ENCODE results near the gene YPEL4. TPM values are rescaled to one million over a fixed set of nuclear protein-coding genes. Genes with fewer than 3 reads are reported as not detected.

YPEL4 gene
- total RNA-seq, 1 experiment from 2014 or later = 0.32 TPM

DNA sequence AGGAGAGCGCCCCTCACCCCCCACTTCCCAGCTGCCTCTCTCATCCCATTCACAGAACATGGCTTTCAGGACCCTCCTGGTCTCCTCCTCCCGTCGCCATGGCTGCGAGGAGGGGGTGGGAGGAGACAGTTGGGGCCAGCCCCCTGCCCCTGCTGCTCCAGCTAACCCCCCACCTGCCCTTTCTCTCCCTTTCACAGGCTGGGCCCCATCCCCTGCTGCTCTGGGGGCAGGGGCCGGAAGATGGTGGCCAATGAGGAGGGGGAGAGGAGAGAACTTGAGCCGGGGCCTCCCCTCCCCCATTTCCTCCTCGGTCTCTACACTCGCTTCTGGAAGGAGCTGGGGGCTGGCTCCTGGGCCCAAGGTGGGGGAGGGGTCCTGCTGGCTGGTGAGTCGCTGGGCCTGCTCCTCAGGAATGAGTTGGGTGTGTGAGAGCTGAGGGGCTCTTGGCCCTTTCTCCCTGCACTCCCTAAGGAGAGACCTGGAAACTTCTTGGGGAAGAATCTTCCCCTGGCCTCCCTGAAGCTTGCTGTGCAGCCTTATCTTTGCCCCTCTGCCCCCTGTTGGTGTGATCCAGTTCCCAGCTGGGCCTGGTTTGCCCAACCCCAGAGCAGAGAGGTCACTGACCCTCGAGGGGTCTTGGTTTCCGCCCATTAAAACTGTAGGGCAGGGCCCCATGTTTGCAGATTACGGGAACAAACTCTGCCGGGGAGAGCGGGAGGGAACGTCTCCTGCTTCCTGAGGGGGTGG is 10.2 kb downstream of the YPEL4 start:
- H3K27me3 ChIP-seq (ENCODE audit: insufficient read depth, low read length) = no peaks in the 10 kb centered on the region; the same call in 1 of the 2 replicates
- H3K36me3 ChIP-seq (ENCODE audit: control insufficient read depth in 1 of 2, insufficient read depth in 2 of 2, low read length in 2 of 2) = no peaks in the 10 kb centered on the region
- peak overlapping the region; percentile 85; the same call in 1 of the 2 replicates for H3K9ac ChIP-seq (ENCODE audit: low read length)
- ChIA-PET CTCF (interaction anchor here (0.7 to 4.4 kb wide), 7 partner anchors 13 to 294 kb away, joined by 3 to 40 read pairs (median 14); partner anchors contain the start of gene UBE2L6), RAD21 (ENCODE audit: low non-redundant PET in 1 of 2, low total read pairs in 2 of 2, uncharacterized antibody in 2 of 2, unreplicated experiment in 2 of 2) (interaction anchor here in 1 of 2 experiments (1.6 kb wide), 1 partner anchor 294 kb away, joined by 5 read pairs; no protein-coding TSS in a partner anchor), POLR2A (no interaction called here)
- peaks cover 6 to 26% of the 10 kb centered on the region in 2 experiments; a peak in 3 of 4 replicates for H3K4me1 ChIP-seq (ENCODE audit: control insufficient read depth in 1 of 2, insufficient read depth in 2 of 2, low read length in 2 of 2)
- H3K79me2 ChIP-seq (ENCODE audit: insufficient read depth, low read length) = peaks cover 10% of the 10 kb centered on the region
- no peak for TF ChIP-seq EZH2phosphoT487 (IDR thresholded peaks at IDR 0.05; ENCODE audit: borderline replicate concordance)
- no peak for TF ChIP-seq MAX (IDR thresholded peaks at IDR 0.05)
- no peak for TF ChIP-seq ELF1 (IDR thresholded peaks at IDR 0.05; ENCODE audit: borderline replicate concordance, low read depth)
- no peak for TF ChIP-seq RAD21 (IDR thresholded peaks at IDR 0.05; ENCODE audit: low read depth)
- TF ChIP-seq YY1 (IDR thresholded peaks at IDR 0.05; ENCODE audit: extremely low read depth, insufficient replicate concordance, low read depth, low read length) = no peak
- TF ChIP-seq, protein P1, sequence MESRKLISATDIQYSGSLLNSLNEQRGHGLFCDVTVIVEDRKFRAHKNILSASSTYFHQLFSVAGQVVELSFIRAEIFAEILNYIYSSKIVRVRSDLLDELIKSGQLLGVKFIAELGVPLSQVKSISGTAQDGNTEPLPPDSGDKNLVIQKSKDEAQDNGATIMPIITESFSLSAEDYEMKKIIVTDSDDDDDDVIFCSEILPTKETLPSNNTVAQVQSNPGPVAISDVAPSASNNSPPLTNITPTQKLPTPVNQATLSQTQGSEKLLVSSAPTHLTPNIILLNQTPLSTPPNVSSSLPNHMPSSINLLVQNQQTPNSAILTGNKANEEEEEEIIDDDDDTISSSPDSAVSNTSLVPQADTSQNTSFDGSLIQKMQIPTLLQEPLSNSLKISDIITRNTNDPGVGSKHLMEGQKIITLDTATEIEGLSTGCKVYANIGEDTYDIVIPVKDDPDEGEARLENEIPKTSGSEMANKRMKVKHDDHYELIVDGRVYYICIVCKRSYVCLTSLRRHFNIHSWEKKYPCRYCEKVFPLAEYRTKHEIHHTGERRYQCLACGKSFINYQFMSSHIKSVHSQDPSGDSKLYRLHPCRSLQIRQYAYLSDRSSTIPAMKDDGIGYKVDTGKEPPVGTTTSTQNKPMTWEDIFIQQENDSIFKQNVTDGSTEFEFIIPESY (IDR thresholded peaks at IDR 0.05; ENCODE audit: extremely low read depth, insufficient replicate concordance, low read length) = no peak
- no peaks in the 10 kb centered on the region for H3K9me2 ChIP-seq (ENCODE audit: insufficient read depth)
- no peak overlapping the region for H2AFZ ChIP-seq (ENCODE audit: low read depth, low read length, poor library complexity, severe bottlenecking)
- H3K27ac ChIP-seq (ENCODE audit: low read depth, low read length) = peak overlapping the region; percentile 65; the same call in 1 of the 2 replicates
- ATAC-seq = no peak
- peak overlapping the region; percentile 73 for H3K4me2 ChIP-seq (ENCODE audit: low read length)
- BruUV-seq (replicated peaks) = no TSS peak
- no peaks in the 10 kb centered on the region for H3K9me3 ChIP-seq (ENCODE audit: control insufficient read depth in 1 of 2, insufficient read depth in 1 of 2, low read depth in 1 of 2, low read length in 2 of 2)
- no peak for DNase-seq (ENCODE audit: low read depth, low spot score)
- H3K4me3 ChIP-seq (replicated peaks in 1 of 2; ENCODE audit: low read depth in 1 of 2, low read length in 2 of 2) = peak overlapping the region; percentile 75 to 78
- H4K20me1 ChIP-seq (ENCODE audit: insufficient read depth) = no peaks in the 10 kb centered on the region
- intact Hi-C loops (cut with micrococcal nuclease) = loop anchor here (10.0 kb wide), 1 partner anchor 795 kb away; no protein-coding TSS in a partner anchor

All from HCT116 (cell line).